ENCODE results near the gene UST.

GRCh38 chr6:148704400-148705246 lies 42.2 kb upstream of the UST start:
- TF ChIP-seq CTCF (IDR thresholded peaks at IDR 0.05) (no peak), ZFX (IDR thresholded peaks at IDR 0.05; ENCODE audit: borderline replicate concordance) (no peak)
